ENCODE measurements around the gene ADAM19.
A peak's percentile ranks its signal among the peaks of the same experiment; 100 is the strongest.

ADAM19 gene

GRCh38 chr5:157516006-157516405, 59.6 kb downstream of the ADAM19 start:
- peak; percentile 84 for DNase-seq (ENCODE audit: low spot score)

- DNase-seq (ENCODE audit: low spot score): no peak
These were observed 60.6 kb downstream of the ADAM19 start for GRCh38 chr5:157514974-157515373.

GRCh38 chr5:157513182-157513581, 62.4 kb downstream of the ADAM19 start:
- DNase-seq (ENCODE audit: low spot score): no peak

- peak; percentile 94 for DNase-seq (ENCODE audit: low spot score)
These were observed 63.6 kb downstream of the ADAM19 start for GRCh38 chr5:157511651-157512644.

- DNase-seq (ENCODE audit: low spot score): no peak
These were observed 64.9 kb downstream of the ADAM19 start for GRCh38 chr5:157510682-157511081.

GRCh38 chr5:157509587-157509986, 66.0 kb downstream of the ADAM19 start:
- no peak for DNase-seq (ENCODE audit: low spot score)

GRCh38 chr5:157509093-157509492, 66.5 kb downstream of the ADAM19 start:
- DNase-seq (ENCODE audit: low spot score): no peak

- no peak for DNase-seq (ENCODE audit: low spot score)
These were observed 68.4 kb downstream of the ADAM19 start for GRCh38 chr5:157506981-157507780.

- DNase-seq (ENCODE audit: low spot score): no peak
These were observed 69.4 kb downstream of the ADAM19 start for GRCh38 chr5:157506066-157506590.

- DNase-seq (ENCODE audit: low spot score): no peak
These were observed 70.1 kb downstream of the ADAM19 start for GRCh38 chr5:157505496-157505895.

- no peak for DNase-seq (ENCODE audit: low spot score)
These were observed 71.5 kb downstream of the ADAM19 start for GRCh38 chr5:157504053-157504452.

GRCh38 chr5:157502143-157502647, 73.4 kb downstream of the ADAM19 start:
- no peak for DNase-seq (ENCODE audit: low spot score)

- no peak for DNase-seq (ENCODE audit: low spot score)
These were observed 77.5 kb downstream of the ADAM19 start for GRCh38 chr5:157497875-157498611.

- DNase-seq (ENCODE audit: low spot score): no peak
These were observed 78.7 kb downstream of the ADAM19 start for GRCh38 chr5:157496864-157497263.

GRCh38 chr5:157494178-157494832, 81.3 kb downstream of the ADAM19 start:
- no peak for DNase-seq (ENCODE audit: low spot score)

GRCh38 chr5:157492886-157493285, 82.7 kb downstream of the ADAM19 start:
- no peak for DNase-seq (ENCODE audit: low spot score)

GRCh38 chr5:157491471-157491995, 84.0 kb downstream of the ADAM19 start:
- no peak for DNase-seq (ENCODE audit: low spot score)

- DNase-seq (ENCODE audit: low spot score): no peak
These were observed 88.2 kb downstream of the ADAM19 start for GRCh38 chr5:157487358-157487757.

- DNase-seq (ENCODE audit: low spot score): no peak
These were observed 88.7 kb downstream of the ADAM19 start for GRCh38 chr5:157486861-157487260.

GRCh38 chr5:157486221-157486681, 89.3 kb downstream of the ADAM19 start:
- no peak for DNase-seq (ENCODE audit: low spot score)

- DNase-seq (ENCODE audit: low spot score): no peak
These were observed 89.8 kb downstream of the ADAM19 start for GRCh38 chr5:157485811-157486210.
